ENCODE measurements around the gene SCGB3A1. TPM values are rescaled to one million over a fixed set of nuclear protein-coding genes. Genes with fewer than 3 reads are reported as not detected.

SCGB3A1 gene
- total RNA-seq, 1 donor from 2014 or later = not detected

DNA sequence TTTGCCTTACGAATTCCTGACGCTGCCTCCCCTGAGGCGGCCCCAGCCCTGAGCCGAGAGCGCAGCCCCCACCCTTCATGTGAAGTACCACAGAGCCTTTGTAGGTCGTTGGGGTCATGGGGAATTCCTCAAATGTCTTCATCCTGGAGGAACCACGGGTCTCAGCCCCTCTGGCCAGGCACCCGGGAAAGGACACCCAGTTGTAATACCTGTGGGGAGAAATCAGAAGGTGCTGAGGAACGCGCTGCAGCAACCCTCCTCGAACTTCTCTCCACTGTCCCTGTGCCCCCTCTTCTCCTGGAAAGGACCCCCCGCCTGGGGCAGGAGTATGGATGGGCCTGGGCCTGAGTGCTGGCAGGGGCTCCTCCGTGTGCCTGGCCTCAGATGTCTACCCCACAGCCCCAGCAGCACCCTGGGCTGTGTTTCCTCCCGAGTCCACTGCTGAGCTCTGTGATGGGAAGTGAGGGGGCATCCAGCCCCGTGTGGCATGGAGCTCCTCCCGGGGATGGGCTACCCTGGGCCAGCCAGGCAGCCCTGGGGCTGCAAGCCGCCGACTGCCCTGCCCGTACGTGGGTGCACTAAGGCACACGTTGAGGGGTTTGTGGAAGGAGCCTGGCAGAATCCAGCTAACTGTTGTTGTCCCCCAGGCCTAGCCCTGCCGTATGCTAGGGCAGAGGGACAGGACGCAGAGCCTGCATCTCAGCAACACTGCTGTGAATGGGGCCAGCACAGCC is 18.7 kb upstream of the SCGB3A1 start:
- Histone ChIP-seq H3K27me3 (ENCODE audit: control insufficient read depth, insufficient read depth, low read length) (peaks cover 20% of the 10 kb centered on the region), H3K36me3 (ENCODE audit: control insufficient read depth, insufficient read depth, low read length) (no peaks in the 10 kb centered on the region), H3K4me3 (ENCODE audit: low read depth, low read length) (no peak overlapping the region)
- no peak for DNase-seq (ENCODE audit: low read depth)
- TF ChIP-seq, protein P1, sequence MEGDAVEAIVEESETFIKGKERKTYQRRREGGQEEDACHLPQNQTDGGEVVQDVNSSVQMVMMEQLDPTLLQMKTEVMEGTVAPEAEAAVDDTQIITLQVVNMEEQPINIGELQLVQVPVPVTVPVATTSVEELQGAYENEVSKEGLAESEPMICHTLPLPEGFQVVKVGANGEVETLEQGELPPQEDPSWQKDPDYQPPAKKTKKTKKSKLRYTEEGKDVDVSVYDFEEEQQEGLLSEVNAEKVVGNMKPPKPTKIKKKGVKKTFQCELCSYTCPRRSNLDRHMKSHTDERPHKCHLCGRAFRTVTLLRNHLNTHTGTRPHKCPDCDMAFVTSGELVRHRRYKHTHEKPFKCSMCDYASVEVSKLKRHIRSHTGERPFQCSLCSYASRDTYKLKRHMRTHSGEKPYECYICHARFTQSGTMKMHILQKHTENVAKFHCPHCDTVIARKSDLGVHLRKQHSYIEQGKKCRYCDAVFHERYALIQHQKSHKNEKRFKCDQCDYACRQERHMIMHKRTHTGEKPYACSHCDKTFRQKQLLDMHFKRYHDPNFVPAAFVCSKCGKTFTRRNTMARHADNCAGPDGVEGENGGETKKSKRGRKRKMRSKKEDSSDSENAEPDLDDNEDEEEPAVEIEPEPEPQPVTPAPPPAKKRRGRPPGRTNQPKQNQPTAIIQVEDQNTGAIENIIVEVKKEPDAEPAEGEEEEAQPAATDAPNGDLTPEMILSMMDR (IDR thresholded peaks at IDR 0.05; ENCODE audit: insufficient read depth, low read length, poor library complexity, severe bottlenecking) = no peak

DNA sequence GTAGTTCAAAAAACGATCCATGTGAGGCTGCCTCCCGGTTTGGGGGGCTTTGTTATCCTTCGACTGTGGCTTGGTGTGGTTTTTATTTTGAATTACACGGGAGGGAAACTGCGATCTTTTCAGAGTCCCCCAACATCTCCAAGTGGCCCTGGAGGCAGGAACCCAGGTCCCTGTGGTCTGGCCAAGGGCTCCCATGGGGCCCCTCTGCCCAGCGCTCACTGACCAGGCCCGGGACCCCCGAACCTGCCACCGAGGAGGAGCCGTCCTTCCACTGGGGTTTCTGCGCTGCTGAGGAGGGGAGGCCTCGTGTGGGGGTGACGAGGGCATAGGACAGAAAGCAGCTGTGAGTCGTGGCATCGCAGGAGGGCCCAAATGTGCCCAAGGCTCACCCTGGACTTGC is 18.1 kb upstream of the SCGB3A1 start:
- H3K4me3 ChIP-seq (ENCODE audit: low read depth, low read length) = no peak overlapping the region
- TF ChIP-seq, protein P1 (IDR thresholded peaks at IDR 0.05; ENCODE audit: insufficient read depth, low read length, poor library complexity, severe bottlenecking) = no peak

DNA sequence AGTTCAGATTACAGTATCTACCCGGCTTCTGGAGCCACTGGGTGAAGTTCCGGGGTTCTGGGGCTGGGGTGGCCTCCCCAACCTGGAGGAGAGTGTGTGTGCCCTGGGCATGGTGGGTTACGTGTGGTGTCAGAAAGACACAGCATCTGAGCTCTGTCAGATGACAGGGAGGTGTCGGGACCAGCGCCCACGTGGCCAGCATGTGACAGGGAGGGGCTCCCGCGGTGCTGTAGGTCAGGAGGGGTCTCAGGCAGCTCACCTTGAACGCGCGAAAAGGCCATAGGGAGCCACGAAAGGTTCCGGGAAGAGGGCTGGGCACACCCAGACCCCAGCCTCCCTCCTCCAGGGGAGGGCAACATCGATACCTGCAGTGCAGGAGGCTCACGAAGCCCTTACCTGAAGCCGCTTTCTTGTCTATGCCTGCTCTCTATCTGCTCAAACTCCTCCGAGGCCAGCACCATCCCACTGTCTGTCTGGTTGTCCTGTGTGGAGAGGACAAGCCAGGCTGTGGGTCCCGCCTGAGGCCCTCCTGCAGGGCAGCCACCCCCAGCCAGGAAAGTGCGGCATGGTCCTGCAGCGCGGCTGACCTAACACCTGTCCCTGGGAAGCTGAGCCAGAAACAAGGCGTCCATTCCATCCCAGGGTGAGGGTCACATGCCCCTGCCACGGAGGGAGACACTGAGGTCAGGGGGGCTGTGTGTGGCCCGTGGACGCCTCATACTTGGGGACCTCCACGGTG is 17.4 kb upstream of the SCGB3A1 start:
- Histone ChIP-seq H3K27me3 (ENCODE audit: control insufficient read depth, insufficient read depth, low read length) (peaks cover 18% of the 10 kb centered on the region), H3K36me3 (ENCODE audit: control insufficient read depth, insufficient read depth, low read length) (no peaks in the 10 kb centered on the region)
- DNase-seq (ENCODE audit: low read depth) = no peak

More for the DNA sequence above, 18.1 kb upstream of the SCGB3A1 start:
- H3K27me3 ChIP-seq (ENCODE audit: control insufficient read depth, insufficient read depth, low read length) = peaks cover 20% of the 10 kb centered on the region
- DNase-seq (ENCODE audit: low read depth) = no peak
- H3K36me3 ChIP-seq (ENCODE audit: control insufficient read depth, insufficient read depth, low read length) = no peaks in the 10 kb centered on the region

DNA sequence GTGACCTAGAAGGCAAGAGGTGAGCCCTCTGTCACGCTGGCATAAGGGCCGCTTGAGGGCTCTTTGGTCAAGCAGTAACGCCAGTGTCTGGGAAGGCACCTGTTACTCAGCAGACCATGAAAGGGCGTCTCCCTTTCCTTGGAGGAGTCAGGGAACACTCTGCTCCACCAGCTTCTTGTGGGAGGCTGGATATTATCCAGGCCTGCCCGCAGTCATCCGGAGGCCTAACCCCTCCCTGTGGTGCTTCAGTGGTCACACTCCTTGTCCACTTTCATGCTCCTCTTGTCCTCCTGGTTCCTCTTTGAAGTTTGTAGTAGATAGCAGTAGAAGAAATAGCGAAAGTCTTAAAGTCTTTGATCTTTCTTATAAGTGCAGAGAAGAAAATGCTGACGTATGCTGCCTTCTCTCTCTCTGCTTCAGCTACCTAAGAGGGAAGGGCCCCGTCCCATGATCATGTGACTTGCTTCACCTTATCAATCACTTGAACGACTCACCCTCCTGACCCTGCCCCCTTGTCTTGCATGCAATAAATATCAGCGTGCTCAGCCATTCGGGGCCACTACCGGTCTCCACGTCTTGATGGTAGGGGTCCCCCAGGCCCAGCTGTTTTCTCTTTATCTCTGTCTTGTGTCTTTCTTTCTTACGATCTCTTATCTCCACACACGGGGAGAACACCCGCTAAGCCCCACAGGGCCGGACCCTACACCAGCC is 16.7 kb upstream of the SCGB3A1 start:
- TF ChIP-seq, protein P1 (IDR thresholded peaks at IDR 0.05; ENCODE audit: insufficient read depth, low read length, poor library complexity, severe bottlenecking) = no peak
- DNase-seq (ENCODE audit: low read depth) = no peak
- H3K27me3 ChIP-seq (ENCODE audit: control insufficient read depth, insufficient read depth, low read length) = peaks cover 16% of the 10 kb centered on the region

More for the DNA sequence above, 17.4 kb upstream of the SCGB3A1 start:
- TF ChIP-seq, protein P1 (IDR thresholded peaks at IDR 0.05; ENCODE audit: insufficient read depth, low read length, poor library complexity, severe bottlenecking) = no peak
- no peak overlapping the region for H3K4me3 ChIP-seq (ENCODE audit: low read depth, low read length)

DNA sequence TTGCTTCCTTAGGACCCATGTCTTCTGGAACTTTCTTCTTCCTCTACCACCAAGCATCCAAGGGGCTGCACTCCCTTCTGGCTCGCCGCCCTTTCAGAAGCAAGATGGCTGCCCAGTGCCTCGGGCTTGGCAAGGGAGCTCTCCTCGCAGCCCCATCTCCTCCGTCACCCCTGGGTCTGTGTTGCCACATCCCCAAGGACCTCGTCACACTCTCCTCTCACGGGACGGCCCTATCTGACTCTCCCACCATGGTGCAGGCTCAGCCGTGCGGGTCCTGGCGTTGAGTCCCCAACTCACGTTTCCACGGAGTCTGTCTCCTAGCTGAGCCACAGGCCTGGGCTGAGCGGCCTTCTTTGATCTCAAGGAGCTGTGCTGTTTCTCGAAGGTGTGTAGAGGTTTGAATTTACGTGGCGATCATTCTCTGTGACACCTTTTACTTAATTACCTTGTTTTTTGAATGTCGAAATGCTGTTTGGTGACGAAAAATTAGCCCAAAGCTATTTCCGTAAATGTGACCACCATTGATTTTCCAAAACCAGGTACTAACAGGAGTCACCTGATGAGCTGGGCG is 15.0 kb upstream of the SCGB3A1 start:
- no peak overlapping the region for H3K4me3 ChIP-seq (ENCODE audit: low read depth, low read length)
- DNase-seq (ENCODE audit: low read depth) = no peak
- TF ChIP-seq, protein P1 (IDR thresholded peaks at IDR 0.05; ENCODE audit: insufficient read depth, low read length, poor library complexity, severe bottlenecking) = no peak
- H3K36me3 ChIP-seq (ENCODE audit: control insufficient read depth, insufficient read depth, low read length) = no peaks in the 10 kb centered on the region
- peaks cover 20% of the 10 kb centered on the region for H3K27me3 ChIP-seq (ENCODE audit: control insufficient read depth, insufficient read depth, low read length)

More for the DNA sequence above, 16.7 kb upstream of the SCGB3A1 start:
- Histone ChIP-seq H3K4me3 (ENCODE audit: low read depth, low read length) (no peak overlapping the region), H3K36me3 (ENCODE audit: control insufficient read depth, insufficient read depth, low read length) (no peaks in the 10 kb centered on the region)

All from kidney epithelial cell (primary cell).